CD4-positive, alpha-beta memory T cell (primary cell): ENCODE data around the gene SLC35E2B. TPM values are rescaled to one million over a fixed set of nuclear protein-coding genes. Genes with fewer than 3 reads are reported as not detected.

Experiments
- CTCF ChIA-PET: fragments of 350-600 bp; sonication (Branson Sonifier 250); formaldehyde crosslinking; loops from one replicate; lab custom pipeline; 2021; ENCODE audit warnings: inconsistent platforms; ENCODE audit not compliant: partially characterized antibody; lab: Charles Lee
- POLR2A ChIA-PET: fragments of 350-600 bp; sonication (Branson Sonifier 250); formaldehyde crosslinking; loops from one replicate; lab custom pipeline; 2021; ENCODE audit not compliant: partially characterized antibody; lab: Charles Lee
- DNase-seq, 5 donors: peaks; one replicate each; pipeline versions ENCODE4 v3.0.0 to v3.0.0-alpha.2; 2020 to 2022; ENCODE audit warnings: mixed read lengths in 1 of 5
- H3K27ac ChIP-seq: one replicate; pipeline ENCODE4 v1.7.0; 2013; ENCODE audit warnings: low read depth, low read length
- H3K27me3 ChIP-seq: 2 replicates; pipeline ENCODE4 v1.7.0; 2013; ENCODE audit warnings: mild to moderate bottlenecking, low read length, moderate library complexity; ENCODE audit not compliant: insufficient read depth
- H3K36me3 ChIP-seq: 2 replicates; pipeline ENCODE4 v1.7.0; 2013; ENCODE audit warnings: mild to moderate bottlenecking, low read length, moderate library complexity; ENCODE audit not compliant: insufficient read depth
- H3K4me1 ChIP-seq: 2 replicates; pipeline ENCODE4 v1.7.0; 2013; ENCODE audit warnings: mild to moderate bottlenecking, low read length, moderate library complexity; ENCODE audit not compliant: insufficient read depth
- H3K4me3 ChIP-seq, 2 donors: one replicate each; pipeline ENCODE4 v1.7.0; 2013; ENCODE audit warnings: low read length in 2 of 2, mild to moderate bottlenecking in 1 of 2
- H3K9me3 ChIP-seq, 2 donors: one replicate each; pipeline ENCODE4 v1.7.0; 2013; ENCODE audit warnings: low read length in 2 of 2, control low read depth in 1 of 2; ENCODE audit not compliant: control insufficient read depth in 1 of 2
- H3K27ac Mint-ChIP-seq, 7 donors: one replicate each; pipeline ENCODE4 v1.8.0; 2020 to 2021; ENCODE audit warnings: mixed read lengths in 7 of 7, mild to moderate bottlenecking in 6 of 7, inconsistent platforms in 3 of 7, moderate library complexity in 3 of 7
- H3K27me3 Mint-ChIP-seq, 2 donors: one replicate each; pipeline ENCODE4 v1.8.0; 2020 to 2021; ENCODE audit warnings: mixed read lengths in 2 of 2
- H3K36me3 Mint-ChIP-seq, 2 donors: one replicate each; pipeline ENCODE4 v1.8.0; 2020 to 2021; ENCODE audit warnings: mixed read lengths in 2 of 2, inconsistent platforms in 1 of 2, mild to moderate bottlenecking in 1 of 2
- H3K4me1 Mint-ChIP-seq, 4 donors: one replicate each; pipeline ENCODE4 v1.8.0; 2020 to 2021; ENCODE audit warnings: mixed read lengths in 4 of 4, mild to moderate bottlenecking in 1 of 4
- H3K4me3 Mint-ChIP-seq, 8 donors: one replicate each; pipeline ENCODE4 v1.8.0; 2020 to 2021; ENCODE audit warnings: mixed read lengths in 8 of 8, mild to moderate bottlenecking in 7 of 8, moderate library complexity in 6 of 8, inconsistent platforms in 3 of 8
- H3K9me3 Mint-ChIP-seq, 8 donors: one replicate each; pipeline ENCODE4 v1.8.0; 2020 to 2021; ENCODE audit warnings: mixed read lengths in 8 of 8, mild to moderate bottlenecking in 5 of 8, inconsistent platforms in 3 of 8, moderate library complexity in 1 of 8
- intact Hi-C: fragments of 100-400 bp; cut with micrococcal nuclease; formaldehyde crosslinking; loops from one replicate; pipeline ENCODE4 v1.15.1; 2023
- polyA plus RNA-seq, 2 donors: library from polyadenylated mRNA; unstranded; fragments of 300-500 nt; fragmentation: Illumina TruSeq; gene quantifications; one replicate each; pipeline ENCODE4 v1.2.3, GENCODE V29; 2021
- total RNA-seq, 2 experiments: library from RNA; stranded (reverse); gene quantifications; one replicate each; pipeline ENCODE4 v1.2.3, GENCODE V29; 2021

The SLC35E2B gene
- total and polyA plus RNA-seq, 4 experiments from 2014 or later, result 29.4 to 130 (median 85.6) TPM

DNA sequence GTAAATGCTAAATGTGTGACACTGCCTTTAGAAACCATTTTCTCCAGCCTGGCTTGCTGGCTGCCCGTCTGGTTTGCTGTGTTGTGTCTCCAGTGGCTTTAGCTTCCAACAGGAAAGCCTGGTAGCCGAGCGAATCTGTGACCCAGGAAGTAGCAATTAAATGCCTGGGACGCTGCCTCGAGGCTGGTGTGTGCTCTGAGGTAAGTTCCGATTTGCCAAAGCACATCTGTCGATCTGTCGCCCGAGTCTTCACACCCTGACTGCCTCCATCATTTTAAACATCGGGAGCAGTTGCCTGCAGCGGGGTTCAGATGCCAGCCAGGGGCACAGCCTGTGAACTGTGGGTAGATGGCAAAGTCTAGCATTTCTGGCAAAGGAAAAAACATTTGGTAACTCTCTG is 75.1 kb downstream of the SLC35E2B start:
- peak in 1 of 5 donors; percentile 22 for DNase-seq
- intact Hi-C loops, result no loop called here
- Mint-ChIP-seq H3K4me3 (peak overlapping the region; percentile 72 to 86 (median 81)), H3K9me3 (no peaks in the 10 kb centered on the region), H3K4me1 (peaks cover 8 to 34% (median 23%) of the 10 kb centered on the region in 4 donors), H3K27me3 (no peaks in the 10 kb centered on the region), H3K36me3 (peaks cover 0 to 12% of the 10 kb centered on the region in 2 donors), H3K27ac (peak overlapping the region; percentile 36 to 92 (median 58))
- Histone ChIP-seq H3K4me3 (no peak overlapping the region), H3K4me1 (peaks cover 29% of the 10 kb centered on the region), H3K27ac (no peak overlapping the region), H3K36me3 (no peaks in the 10 kb centered on the region), H3K9me3 (no peaks in the 10 kb centered on the region), H3K27me3 (no peaks in the 10 kb centered on the region)
- ChIA-PET POLR2A (interaction anchor here (1.2 to 6.8 kb wide), 2 partner anchors 8 to 13 kb away, joined by 4 to 152 read pairs; partner anchors contain the start of gene MMP23B), CTCF (interaction anchor here (1.4 kb wide), 1 partner anchor 9 kb away, joined by 3 read pairs; no protein-coding TSS in a partner anchor)

DNA sequence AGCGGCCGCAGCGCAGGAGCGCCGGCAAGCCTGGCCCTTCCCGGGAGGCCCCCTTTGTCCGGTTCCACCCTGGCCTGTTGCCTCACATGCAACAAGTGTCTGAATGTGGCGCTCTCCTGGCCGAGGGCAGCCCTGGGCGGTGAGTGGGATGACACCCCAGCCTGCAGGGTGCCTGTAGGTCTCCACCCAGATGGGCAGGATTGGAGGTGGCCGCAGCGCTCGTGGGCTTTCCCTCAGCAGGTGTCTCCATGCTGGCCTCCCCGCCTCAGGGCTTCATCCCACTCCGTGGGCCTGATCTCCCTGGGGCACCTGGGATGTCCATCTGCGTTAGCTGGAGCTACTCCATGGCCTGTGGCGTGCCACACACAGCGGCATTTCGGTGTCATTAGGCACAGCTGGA is 75.8 kb downstream of the SLC35E2B start:
- Mint-ChIP-seq H3K27ac (peak overlapping the region in 6 of 7 donors; percentile 57 to 92 (median 74)), H3K4me3 (peak overlapping the region; percentile 76 to 86 (median 81)), H3K9me3 (no peaks in the 10 kb centered on the region), H3K27me3 (no peaks in the 10 kb centered on the region), H3K36me3 (peaks cover 0 to 12% of the 10 kb centered on the region in 2 donors), H3K4me1 (peaks cover 10 to 37% (median 23%) of the 10 kb centered on the region in 4 donors)
- Histone ChIP-seq H3K4me1 (peaks cover 29% of the 10 kb centered on the region), H3K27me3 (no peaks in the 10 kb centered on the region), H3K4me3 (peak overlapping the region; percentile 61 to 89), H3K27ac (no peak overlapping the region), H3K36me3 (no peaks in the 10 kb centered on the region), H3K9me3 (no peaks in the 10 kb centered on the region)
- ChIA-PET POLR2A (interaction anchor here (1.2 to 6.8 kb wide), 2 partner anchors 9 to 13 kb away, joined by 4 to 152 read pairs; partner anchors contain the start of gene MMP23B), CTCF (interaction anchor here (1.4 kb wide), 1 partner anchor 10 kb away, joined by 3 read pairs; no protein-coding TSS in a partner anchor)
- intact Hi-C loops, result no loop called here
- no peak for DNase-seq

DNA sequence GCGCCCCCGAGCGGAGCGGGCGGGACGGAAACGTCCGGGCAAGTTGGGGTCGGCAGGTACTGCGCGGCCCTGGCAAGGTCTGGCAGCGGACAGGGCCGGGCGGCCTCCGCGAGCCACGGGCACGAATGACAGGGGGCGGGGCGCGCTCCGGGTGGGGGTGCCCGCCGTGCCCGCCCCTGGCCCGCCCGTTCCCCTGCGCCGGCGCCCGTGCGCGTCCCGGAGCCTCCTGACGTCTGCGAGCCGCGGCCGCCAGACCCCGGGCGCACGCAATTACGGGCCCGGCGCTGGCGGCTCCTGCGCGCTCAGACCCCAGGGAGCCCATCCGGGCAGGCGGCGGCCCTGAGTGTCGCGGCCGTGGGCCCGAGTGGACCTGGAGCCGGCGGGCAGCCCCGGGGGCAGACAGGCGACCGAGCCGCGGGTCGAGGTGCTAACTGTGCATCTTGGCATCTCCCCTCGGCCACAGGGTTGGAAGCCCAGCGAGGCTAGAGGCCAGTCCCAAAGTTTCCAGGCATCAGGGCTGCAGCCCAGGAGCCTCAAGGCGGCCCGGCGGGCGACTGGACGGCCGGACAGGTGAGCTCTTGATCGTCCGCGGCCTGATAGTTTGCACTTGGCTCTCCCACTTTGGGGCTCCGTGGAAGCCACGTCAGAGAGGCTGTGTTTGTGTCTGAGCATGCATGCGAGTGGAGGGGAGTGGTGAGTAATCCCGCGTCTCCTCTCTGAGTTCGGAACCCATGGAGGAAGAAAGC is 76.4 kb downstream of the SLC35E2B start:
- Histone ChIP-seq H3K4me3 (peak overlapping the region; percentile 61 to 89), H3K4me1 (peaks cover 29% of the 10 kb centered on the region), H3K27me3 (no peaks in the 10 kb centered on the region), H3K36me3 (no peaks in the 10 kb centered on the region), H3K27ac (peak overlapping the region; percentile 100), H3K9me3 (no peaks in the 10 kb centered on the region)
- DNase-seq, result peak in 4 of 5 donors; percentile 45 to 50 (median 48)
- Mint-ChIP-seq H3K4me1 (peaks cover 10 to 38% (median 24%) of the 10 kb centered on the region in 4 donors), H3K27me3 (no peaks in the 10 kb centered on the region), H3K36me3 (peaks cover 0 to 12% of the 10 kb centered on the region in 2 donors), H3K9me3 (no peaks in the 10 kb centered on the region), H3K27ac (peak overlapping the region in 5 of 7 donors; percentile 57 to 93 (median 83)), H3K4me3 (peak overlapping the region; percentile 76 to 86 (median 81))
- intact Hi-C loops, result no loop called here
- ChIA-PET CTCF (interaction anchor here (1.4 kb wide), 1 partner anchor 11 kb away, joined by 3 read pairs; no protein-coding TSS in a partner anchor), POLR2A (interaction anchor here (1.0 to 6.8 kb wide), 18 partner anchors 9 to 932 kb away, joined by 3 to 152 read pairs (median 6); partner anchors contain the start of genes ATAD3A, AURKAIP1, CCNL2 and FNDC10)

DNA sequence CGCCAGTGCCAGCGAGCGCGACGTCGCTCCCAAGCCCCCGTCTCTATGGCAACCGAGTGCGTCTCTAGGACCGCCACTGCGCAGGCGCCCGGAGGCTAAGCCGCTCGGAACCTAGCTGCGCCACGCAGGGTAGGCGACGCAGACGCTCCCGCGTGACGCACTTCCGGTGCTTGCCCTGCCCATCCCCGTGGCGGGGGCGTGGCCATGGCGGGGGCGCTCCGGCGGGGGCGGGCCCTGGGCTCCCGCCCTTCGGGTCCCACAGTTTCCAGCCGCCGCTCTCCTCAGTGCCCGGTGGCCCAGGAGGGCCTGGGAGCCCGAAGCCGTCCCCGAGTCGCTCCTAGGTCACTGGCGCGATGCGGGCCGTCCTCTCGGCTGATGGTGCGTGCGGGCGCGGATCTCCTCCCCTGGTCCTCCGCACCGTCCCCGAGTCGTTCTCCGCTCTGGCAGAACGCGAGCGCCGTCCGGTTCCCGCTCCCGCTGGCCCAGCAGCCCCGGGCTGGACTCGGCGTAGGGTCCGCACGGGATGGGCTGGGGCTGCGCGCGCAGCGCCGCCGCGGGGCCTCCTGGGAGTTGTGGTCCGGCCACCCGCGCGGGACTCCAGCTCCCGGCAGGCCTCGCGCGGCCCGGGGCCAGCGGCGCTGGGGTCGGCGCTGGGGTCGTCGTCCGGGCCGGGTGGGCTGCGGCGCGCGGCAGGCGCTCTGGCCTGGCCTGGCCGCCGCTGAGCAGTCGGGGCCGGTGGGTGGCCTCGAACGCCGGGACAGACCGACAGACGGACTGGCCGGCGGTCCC is 77.1 kb downstream of the SLC35E2B start, which contains the start of gene MIB2:
MIB2 (plus strand) TSS at position 245 of the 789 bp plus-strand sequence. CDS start 7,953 bp downstream, outside the sequence.
- no peaks in the 10 kb centered on the region for H3K27me3 ChIP-seq
- ChIA-PET POLR2A (interaction anchor here (0.6 to 6.8 kb wide), 23 partner anchors 9 to 933 kb away, joined by 3 to 152 read pairs (median 5); partner anchors contain the start of genes ATAD3A, AURKAIP1, CCNL2 and FNDC10), CTCF (interaction anchor here (1.3 kb wide), 1 partner anchor 241 kb away, joined by 3 read pairs; the partner anchor contains the start of gene AURKAIP1)
- Mint-ChIP-seq H3K36me3 (peaks cover 0 to 12% of the 10 kb centered on the region in 2 donors), H3K27ac (peak within 1 kb of the TSS; percentile 98 to 100 (median 99)), H3K4me1 (peaks cover 10 to 38% (median 26%) of the 10 kb centered on the region in 4 donors), H3K9me3 (no peaks in the 10 kb centered on the region), H3K27me3 (no peaks in the 10 kb centered on the region), H3K4me3 (peak within 1 kb of the TSS; percentile 89 to 97 (median 94))
- H3K4me3 ChIP-seq, result peak within 1 kb of the TSS; percentile 73 to 89
- peak within 1 kb of the TSS; percentile 100 for H3K27ac ChIP-seq
- peak; percentile 98 to 99 (median 99) for DNase-seq
- no peaks in the 10 kb centered on the region for H3K36me3 ChIP-seq
- peaks cover 29% of the 10 kb centered on the region for H3K4me1 ChIP-seq
- H3K9me3 ChIP-seq, result no peaks in the 10 kb centered on the region
- intact Hi-C loops, result loop anchor here (1.0 to 2.0 kb wide), 5 partner anchors 15 to 294 kb away; partner anchors contain the start of genes AURKAIP1, FNDC10 and SSU72

DNA sequence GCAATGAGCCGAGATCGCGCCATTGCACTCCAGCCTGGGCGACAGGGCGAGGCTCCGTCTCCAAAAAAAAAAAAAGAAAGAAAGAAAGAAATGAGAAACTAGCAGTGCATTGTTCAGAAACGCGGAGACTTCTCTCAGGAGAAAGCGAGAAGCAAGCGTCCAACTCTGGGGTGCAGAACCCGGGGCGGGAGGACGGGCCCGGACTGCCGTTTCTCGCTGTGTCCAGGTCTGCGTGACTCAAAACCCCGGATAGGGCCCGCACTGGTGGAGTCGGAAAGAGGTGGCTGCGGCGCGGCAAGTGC is 77.7 kb downstream of the SLC35E2B start:
- Histone ChIP-seq H3K4me3 (peak overlapping the region; percentile 73 to 89), H3K4me1 (peaks cover 29% of the 10 kb centered on the region), H3K36me3 (no peaks in the 10 kb centered on the region), H3K27me3 (no peaks in the 10 kb centered on the region), H3K27ac (peak overlapping the region; percentile 100), H3K9me3 (no peaks in the 10 kb centered on the region)
- H3K4me1 Mint-ChIP-seq, result peaks cover 10 to 38% (median 26%) of the 10 kb centered on the region in 4 donors
- H3K27me3 Mint-ChIP-seq, result no peaks in the 10 kb centered on the region
- POLR2A ChIA-PET, result interaction anchor here (0.8 to 6.8 kb wide), 19 partner anchors 8 to 776 kb away, joined by 3 to 152 read pairs (median 6); partner anchors contain the start of genes ATAD3A, AURKAIP1, CCNL2 and FNDC10
- no peak for DNase-seq
- intact Hi-C loops, result loop anchor here (1.0 to 2.0 kb wide), 5 partner anchors 14 to 294 kb away; partner anchors contain the start of genes AURKAIP1, FNDC10 and SSU72
- peak overlapping the region; percentile 89 to 97 (median 94) for H3K4me3 Mint-ChIP-seq
- H3K9me3 Mint-ChIP-seq, result no peaks in the 10 kb centered on the region
- H3K36me3 Mint-ChIP-seq, result peaks cover 0 to 12% of the 10 kb centered on the region in 2 donors
- peak overlapping the region; percentile 98 to 100 (median 99) for H3K27ac Mint-ChIP-seq
- CTCF ChIA-PET, result interaction anchor here (1.3 kb wide), 1 partner anchor 240 kb away, joined by 3 read pairs; the partner anchor contains the start of gene AURKAIP1

DNA sequence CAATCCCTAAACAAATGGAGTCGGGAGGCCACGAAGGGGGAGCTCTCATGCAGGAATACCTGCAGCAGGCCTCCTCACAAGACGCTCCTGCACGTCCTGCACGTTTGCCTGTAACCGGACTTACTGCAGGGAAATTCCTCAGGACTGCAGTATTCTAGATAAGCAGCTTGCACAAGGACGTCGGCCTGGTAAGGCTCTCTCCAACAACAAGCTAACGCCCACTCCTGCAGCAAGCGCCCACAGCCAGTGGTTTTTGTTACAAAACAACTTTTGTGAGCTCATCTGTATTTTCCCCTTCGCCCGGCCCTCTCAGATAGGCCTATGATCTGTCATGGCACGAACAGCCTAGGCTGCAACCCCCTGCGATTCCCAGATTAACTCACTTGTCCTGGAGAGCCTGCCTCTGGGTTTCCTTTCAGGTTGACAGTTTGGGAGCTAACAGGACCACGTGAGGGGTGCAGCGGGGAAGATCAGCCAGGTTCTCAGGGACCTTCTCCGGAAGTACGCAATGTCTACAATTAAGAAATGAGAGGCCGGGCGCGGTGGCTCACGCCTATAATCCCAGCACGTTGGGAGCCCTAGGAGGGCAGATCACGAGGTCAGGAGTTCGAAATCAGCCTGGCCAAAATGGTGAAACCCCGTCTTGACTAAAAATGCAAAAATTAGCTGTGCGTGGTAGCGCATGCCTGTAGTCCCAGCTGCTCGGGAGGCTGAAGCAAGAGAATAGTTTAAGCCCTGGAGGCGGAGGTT is 78.2 kb downstream of the SLC35E2B start:
- H3K9me3 Mint-ChIP-seq, result no peaks in the 10 kb centered on the region
- H3K27ac Mint-ChIP-seq, result peak overlapping the region; percentile 98 to 100 (median 99)
- intact Hi-C loops, result loop anchor here (2.0 kb wide), 2 partner anchors 14 to 16 kb away; partner anchors contain the start of gene FNDC10
- CTCF ChIA-PET, result interaction anchor here (0.8 to 1.3 kb wide), 3 partner anchors 16 to 292 kb away, joined by 3 read pairs; partner anchors contain the start of gene AURKAIP1
- no peaks in the 10 kb centered on the region for H3K36me3 ChIP-seq
- H3K27me3 ChIP-seq, result no peaks in the 10 kb centered on the region
- H3K36me3 Mint-ChIP-seq, result peaks cover 0 to 12% of the 10 kb centered on the region in 2 donors
- H3K9me3 ChIP-seq, result no peaks in the 10 kb centered on the region
- POLR2A ChIA-PET, result interaction anchor here (0.8 to 6.8 kb wide), 18 partner anchors 8 to 601 kb away, joined by 3 to 152 read pairs (median 6); partner anchors contain the start of genes ATAD3A, AURKAIP1, CCNL2 and FNDC10
- peak overlapping the region; percentile 89 to 97 (median 94) for H3K4me3 Mint-ChIP-seq
- H3K27ac ChIP-seq, result peak overlapping the region; percentile 100
- DNase-seq, result peak; percentile 58 to 89 (median 69)
- peaks cover 29% of the 10 kb centered on the region for H3K4me1 ChIP-seq
- H3K4me3 ChIP-seq, result peak overlapping the region; percentile 73 to 89
- no peaks in the 10 kb centered on the region for H3K27me3 Mint-ChIP-seq
- H3K4me1 Mint-ChIP-seq, result peaks cover 10 to 38% (median 26%) of the 10 kb centered on the region in 4 donors
